A549 treated with ZK216348 at 1 μM for 4 hours (cell line): ENCODE data around the gene CSTF3. TPM values are rescaled to one million over a fixed set of nuclear protein-coding genes. Genes with fewer than 3 reads are reported as not detected.

Experiments
- total RNA-seq: library from RNA; stranded (reverse); fragments of 200-300 nt; extraction: Qiagen RNA extraction; gene quantifications from 5 replicates; pipeline ENCODE4 v1.2.3, GENCODE V29; 2022; ENCODE audit warnings: low read depth

The CSTF3 gene
- total RNA-seq = 25.1 to 32.1 TPM (median 27.9 TPM) in 5 replicates

DNA sequence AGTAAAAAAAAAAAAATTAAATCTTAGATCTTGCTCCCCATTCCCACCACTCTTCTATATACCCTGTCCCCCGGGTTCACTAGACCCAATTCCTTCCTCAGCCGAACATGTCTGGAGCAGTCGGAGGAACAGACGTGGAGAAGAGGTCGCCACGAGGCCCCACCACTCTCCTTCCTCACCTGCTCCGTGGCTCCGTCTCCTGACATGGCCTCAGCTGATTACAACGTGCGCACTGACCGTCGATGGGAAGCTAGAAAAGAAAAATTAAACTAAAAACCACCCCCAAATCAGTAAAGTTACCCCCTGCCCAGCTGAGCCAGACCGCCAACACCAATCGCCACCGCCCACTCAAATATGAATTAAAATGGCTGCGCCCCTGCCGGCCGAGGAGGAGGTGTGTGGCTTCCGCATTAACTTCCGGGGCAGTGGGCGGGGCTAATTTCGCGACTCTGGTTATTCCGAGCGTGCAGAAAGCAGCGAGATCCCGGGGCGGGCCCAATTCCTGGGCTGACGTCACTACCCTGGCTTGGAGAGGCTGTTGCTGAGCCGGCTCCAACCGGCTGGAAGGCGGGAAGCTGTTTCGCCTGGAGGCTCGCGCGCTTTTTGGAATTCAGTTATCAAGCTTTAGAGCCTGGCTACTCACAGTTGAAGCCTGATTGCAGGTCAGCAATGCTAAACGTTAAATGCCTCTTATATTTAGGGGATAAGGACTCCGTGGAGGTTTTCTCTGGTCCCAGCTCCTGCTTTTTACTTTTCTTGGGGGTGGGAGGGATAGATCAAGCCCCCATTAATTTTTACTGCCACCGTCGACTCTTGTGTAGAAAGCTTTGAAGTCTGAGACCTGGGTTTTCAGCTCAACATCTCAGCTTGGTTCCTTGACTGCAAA, at the start of gene CSTF3:
TSS of gene CSTF3 (minus strand) at position 361 of the 886 bp plus-strand sequence. CDS start at position 206, 155 bp downstream.

DNA sequence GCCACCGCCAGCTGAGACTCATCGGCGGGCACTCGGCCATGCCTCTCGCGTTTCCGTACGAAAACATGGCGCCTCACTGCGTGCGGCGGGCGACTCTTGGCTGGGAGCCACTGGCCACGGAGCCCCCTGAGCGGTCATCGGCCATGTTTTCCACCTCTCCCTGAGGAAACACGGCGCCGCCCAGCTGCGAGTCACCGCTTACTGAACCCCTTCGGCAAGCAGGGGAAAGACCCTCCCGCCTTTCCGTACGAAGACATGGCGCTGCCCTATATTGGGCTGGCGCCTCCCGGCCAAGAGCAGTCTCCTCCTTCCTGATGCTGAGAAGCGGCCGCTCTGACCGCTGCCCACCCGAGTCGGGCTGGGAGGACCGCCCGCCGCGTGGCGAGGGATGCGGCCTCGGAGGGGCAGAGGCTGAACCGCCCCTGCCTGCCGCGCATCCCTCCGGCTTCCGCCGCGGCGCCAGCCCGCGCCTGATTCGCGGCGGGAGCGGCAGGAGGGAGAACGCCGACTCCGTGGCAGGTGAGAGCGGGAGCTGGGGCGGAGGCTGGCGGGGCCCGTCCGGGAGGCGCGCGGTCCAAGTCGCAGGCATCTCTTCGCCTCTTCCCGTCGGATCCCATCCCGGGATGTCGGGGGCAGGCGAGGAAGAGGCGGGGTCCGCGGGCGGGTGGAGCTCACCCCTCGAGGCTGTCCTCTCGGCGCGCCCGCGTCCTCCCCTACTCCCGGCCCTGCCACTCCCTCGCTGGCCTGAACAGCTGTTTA, 121.8 kb downstream of the CSTF3 start, which contains the start of gene TCP11L1:
TSS of gene TCP11L1 (plus strand) at position 299 of the 759 bp plus-strand sequence. CDS start 4,202 bp downstream, outside the sequence.

Other genes with a start within 250 kb of the CSTF3 start
- gene DEPDC7, start 145.6 kb downstream of the CSTF3 start, total RNA-seq = 4.6 to 9.1 TPM (median 7.3 TPM) in 5 replicates
- gene TCP11L1, start 121.9 kb downstream of the CSTF3 start, total RNA-seq = 16.3 to 25.0 TPM (median 23.0 TPM) in 5 replicates
- 11.2 to 19.9 TPM (median 14.8 TPM) in 5 replicates for gene HIPK3, start 95.9 kb upstream of the CSTF3 start, total RNA-seq
- gene KIAA1549L, start 214.6 kb upstream of the CSTF3 start, total RNA-seq = 6.1 to 14.3 TPM (median 9.6 TPM) in 5 replicates